ENCODE data around the gene SPTB. TPM values are rescaled to one million over a fixed set of nuclear protein-coding genes. Genes with fewer than 3 reads are reported as not detected.

Gene SPTB
- polyA plus RNA-seq, 10 donors = 70.0 to 175 (median 145) TPM

DNA sequence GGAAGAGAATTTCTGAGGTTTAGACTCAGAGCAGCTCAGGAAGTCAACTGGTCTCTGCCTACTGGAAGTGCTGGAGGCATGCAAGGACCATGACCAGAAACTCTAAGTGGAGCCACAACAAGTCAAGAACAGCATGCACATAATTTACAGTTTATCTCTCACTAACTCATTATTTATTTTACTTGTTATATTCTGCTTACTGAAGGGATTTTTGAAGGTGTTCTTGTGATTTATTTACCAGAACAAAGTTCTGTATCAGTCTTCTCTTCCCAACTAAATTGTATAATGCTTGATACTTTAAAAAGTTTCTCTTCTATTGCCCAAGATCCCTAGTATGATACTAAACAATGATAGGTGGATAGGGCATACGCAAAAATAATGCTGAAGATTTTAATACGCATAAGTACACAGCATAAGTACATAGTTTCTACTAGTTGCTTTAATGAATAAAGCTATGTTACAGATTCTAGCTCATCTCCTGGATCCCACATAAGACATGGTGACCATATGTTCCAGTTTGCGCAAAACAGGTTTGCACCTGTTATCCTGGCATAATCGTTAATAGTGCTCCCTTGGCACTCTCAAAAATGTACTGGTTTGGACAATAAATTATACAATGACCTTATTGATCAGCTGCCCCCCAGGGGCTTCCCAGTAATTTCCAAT lies 11.6 kb upstream of the SPTB start:
- no peak for DNase-seq

DNA sequence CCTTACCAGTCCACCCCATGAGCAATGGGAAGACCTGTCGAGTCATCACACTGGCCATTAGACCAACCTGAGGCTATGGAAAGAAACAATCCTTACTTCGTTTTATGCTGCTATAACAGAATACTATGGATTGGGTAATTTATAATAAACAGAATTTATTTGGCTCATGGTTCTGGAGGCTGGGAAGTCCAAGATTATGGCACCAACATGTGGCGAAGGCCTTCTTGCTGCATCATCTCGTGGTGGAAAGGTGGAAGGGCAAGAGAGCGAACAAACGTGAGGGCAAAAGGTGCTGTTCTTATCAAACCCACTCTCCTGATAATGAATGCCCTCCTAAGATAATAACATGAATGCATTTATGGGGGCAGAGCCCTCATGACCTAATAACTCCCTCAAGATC lies 9.6 kb upstream of the SPTB start:
- DNase-seq = no peak

- no peak for DNase-seq
Observed at GRCh38 chr14:64885559-64885958, 5.9 kb upstream of the SPTB start.

DNA sequence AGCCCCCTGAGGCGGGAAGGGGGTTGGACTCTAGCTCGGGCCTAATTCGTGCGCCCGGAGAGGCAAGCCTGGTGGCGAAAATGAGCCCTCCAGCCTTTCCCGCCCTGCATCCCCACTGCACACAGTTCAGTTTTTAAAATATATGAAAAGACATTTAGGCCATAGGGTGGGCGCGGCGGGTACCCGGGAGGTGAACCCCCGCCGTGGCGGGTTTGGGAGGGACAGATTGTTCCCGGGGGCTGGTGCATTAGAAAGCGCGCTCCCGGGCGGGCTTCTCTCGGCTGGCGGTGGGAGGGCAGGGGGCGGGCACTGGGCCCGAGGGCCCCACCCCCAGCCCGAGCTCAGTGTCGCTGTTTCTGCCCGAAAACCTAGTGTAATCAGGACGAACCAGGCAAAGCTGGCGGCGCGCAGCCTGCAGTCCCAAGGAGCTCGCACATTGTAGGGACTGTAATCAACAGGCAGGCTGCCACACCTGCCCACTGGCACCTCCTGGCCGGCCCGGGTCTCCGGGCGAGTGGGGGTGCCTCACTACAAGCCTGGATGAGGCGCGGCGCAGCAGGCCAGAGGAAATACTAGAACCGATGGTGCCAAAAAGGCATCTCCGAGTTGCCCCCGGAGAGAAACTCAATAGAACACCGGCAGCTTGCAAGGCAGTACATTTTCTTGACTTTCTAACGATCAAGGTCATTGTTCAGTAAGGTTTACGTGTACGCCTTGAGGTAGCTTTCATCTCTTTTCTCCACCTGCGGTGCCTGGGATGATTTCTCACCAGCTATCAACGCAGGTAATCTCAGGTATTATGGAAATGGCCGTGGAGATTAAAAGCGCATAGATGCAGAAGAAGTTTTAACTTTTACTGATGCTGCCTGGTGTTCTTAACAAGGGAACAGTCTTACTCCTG lies 764 bp upstream of the SPTB start:
- DNase-seq = peak in 2 of 3 donors; percentile 35 to 71

GRCh38 chr14:64878837-64879634 lies 671 bp downstream of the SPTB start:
- peak in 1 of 3 donors; percentile 46 for DNase-seq

GRCh38 chr14:64877846-64878245 lies 1.9 kb downstream of the SPTB start:
- peak in 2 of 3 donors; percentile 26 to 47 for DNase-seq

- no peak for DNase-seq
Observed at GRCh38 chr14:64875350-64875749, 4.4 kb downstream of the SPTB start.

DNA sequence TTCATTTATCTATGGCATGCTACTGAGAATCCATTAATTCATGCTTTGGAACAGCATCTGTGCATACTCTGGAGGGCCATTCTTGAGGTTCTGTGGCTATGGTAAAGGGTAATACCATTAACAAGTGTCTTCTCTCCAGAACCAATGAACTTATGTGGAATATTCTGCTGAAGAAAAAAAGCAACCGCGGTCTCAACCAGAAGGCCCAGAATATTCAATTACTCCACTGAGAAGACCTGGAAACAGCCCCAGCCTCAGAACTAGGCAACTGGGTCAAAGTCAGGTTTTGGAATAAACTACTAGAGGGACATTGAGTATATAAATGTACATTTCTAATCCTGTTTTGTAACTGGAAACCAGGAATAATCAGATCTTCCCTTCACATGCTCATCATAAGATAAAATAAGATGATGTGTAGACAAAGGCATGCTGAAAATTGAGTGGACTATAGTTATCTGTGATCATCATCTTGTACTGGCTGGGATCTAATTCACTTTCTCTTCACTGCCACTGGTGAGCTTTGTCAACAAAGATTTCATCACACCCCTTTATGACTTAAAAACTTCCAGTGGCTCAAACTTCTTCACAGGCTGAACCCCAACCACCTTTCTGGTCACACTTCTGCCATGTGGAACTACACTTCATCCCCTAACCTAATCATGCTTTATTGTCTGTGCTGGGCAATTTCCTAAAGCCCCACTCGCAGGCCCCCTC lies 6.0 kb downstream of the SPTB start:
- no peak for DNase-seq

- no peak for DNase-seq
Observed at GRCh38 chr14:64871344-64871743, 8.4 kb downstream of the SPTB start.

GRCh38 chr14:64870160-64870559 lies 9.5 kb downstream of the SPTB start:
- DNase-seq = no peak

DNA sequence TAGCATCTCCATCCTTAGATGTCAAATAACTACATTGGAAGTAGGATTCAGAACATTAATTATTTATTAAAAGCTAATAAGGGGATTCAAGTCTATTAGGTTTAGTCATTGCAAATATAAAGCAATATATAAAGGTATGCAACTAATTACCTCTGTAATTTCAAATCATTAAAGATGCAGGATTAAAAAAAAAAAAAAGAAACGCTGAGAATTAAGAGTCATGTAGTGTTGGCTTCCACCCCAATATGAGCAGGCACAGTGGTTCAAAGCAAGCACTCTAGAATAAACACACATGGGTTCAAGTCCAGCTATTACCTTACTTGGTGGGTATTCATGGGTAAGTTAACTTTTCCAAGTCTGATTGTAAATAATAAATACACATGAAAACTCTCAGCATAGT lies 10.9 kb downstream of the SPTB start:
- DNase-seq = no peak

DNA sequence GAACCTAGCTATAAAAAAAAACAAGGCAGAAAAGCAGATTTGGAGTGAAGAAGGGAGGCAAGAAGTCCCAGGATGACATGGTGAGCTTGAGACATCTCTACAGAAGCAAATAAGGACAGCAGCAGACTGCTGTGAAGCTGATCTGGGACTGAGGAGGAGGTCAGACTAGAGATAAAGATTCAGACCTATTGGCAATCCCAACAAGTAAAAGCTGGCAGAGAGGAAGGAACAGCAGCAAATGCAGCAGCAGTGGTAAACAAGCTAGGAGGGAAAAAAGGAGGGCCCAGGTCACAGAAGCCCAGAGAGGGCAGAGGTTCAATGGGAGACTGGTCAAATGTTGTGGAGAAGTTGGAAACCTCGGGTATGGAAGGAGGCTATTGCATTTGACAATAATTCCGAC lies 11.3 kb downstream of the SPTB start:
- no peak for DNase-seq

- no peak for DNase-seq
Observed at GRCh38 chr14:64867182-64867581, 12.5 kb downstream of the SPTB start.

DNA sequence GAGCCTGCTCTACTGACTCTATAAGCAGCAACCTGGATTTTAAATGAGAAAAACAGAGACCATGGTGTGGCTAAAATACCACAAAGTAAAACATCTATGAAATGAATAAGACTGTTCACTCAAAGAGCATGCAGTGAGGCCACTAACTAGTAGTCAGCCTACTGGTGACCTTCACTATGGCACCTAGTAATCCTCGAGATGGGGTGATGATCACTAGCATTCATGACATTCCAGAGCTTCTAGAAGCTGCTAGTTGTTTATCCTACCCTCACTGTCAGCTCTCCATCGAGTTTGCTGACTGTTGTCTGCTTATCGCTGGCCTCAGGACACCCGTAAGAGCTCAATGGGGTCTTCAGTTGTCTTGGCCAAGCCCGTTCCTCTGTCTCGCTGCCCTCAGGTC lies 13.7 kb downstream of the SPTB start:
- DNase-seq = no peak

- no peak for DNase-seq
Observed at GRCh38 chr14:64865109-64865508, 14.6 kb downstream of the SPTB start.

GRCh38 chr14:64864258-64864657 lies 15.4 kb downstream of the SPTB start:
- DNase-seq = no peak

- no peak for DNase-seq
Observed at GRCh38 chr14:64861916-64862315, 17.8 kb downstream of the SPTB start.

- DNase-seq = no peak
Observed at GRCh38 chr14:64860039-64860438, 19.7 kb downstream of the SPTB start.

- DNase-seq = no peak
Observed at GRCh38 chr14:64857979-64858744, 21.5 kb downstream of the SPTB start.

DNA sequence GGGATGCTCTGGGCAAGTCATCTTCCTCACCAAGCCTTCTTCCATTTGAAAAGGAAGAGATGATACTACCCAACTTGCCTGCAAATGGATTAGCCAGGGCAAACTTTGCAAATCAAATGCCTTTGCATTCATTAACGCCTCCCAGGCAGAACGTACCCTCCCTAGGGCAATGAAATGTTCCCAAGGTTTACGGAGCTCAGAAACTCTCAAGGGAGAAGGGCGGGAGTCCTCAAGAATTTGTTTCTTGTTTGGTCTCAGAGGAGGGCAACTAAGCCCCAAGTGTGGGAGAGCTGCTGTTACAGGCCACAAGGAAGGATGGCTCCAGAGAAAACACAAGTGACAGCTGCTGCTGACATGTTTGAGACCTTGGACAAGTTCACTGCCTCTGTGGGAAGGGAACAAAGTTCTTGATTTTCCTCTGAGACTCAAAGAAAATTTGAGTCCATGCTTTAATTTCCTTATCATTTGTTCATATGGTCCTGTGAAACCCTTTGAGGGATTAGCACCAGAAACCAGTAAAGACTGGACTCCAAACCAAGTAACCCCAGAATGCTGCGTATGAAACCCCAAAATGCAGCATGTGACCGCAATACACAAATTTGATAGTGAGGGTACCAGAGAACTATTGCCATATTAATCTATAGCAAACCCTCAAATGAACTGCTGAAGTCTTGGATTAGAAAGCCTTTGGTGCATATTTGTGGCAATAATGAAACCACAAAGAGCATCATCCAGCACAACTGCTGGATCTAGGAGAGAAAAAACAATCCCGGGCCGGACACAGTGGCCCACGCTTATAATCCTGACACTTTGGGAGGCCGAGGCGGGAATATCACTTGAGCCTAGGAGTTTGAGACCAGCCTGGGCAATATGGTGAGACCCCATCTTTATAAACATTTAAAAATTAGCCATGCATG lies 22.9 kb downstream of the SPTB start:
- DNase-seq = no peak
